Astrocyte of the spinal cord (primary cell): Measurements from ENCODE around the gene CCDC102A.
A peak's percentile ranks its signal among the peaks of the same experiment; 100 is the strongest.

Experiments used
- DNase-seq: peaks from one replicate; pipeline ENCODE4 v3.0.0; 2011; ENCODE audit warnings: low read depth, low spot score
- H3K4me3 ChIP-seq: 2 replicates; pipeline ENCODE4 v1.5.1; 2011; ENCODE audit warnings: low read depth, mild to moderate bottlenecking, low read length, moderate library complexity
- in situ Hi-C: cut with HindIII; loops from 2 replicates; pipeline ENCODE4 v1.10.0; 2017; ENCODE audit warnings: low sequenced_read_pairs
- TF ChIP-seq, protein P1 (sequence below): IDR thresholded peaks from 2 replicates; pipeline ENCODE4 v1.5.1; 2012; ENCODE audit warnings: low read depth, mild to moderate bottlenecking, low read length, inconsistent platforms

The CCDC102A gene

DNA sequence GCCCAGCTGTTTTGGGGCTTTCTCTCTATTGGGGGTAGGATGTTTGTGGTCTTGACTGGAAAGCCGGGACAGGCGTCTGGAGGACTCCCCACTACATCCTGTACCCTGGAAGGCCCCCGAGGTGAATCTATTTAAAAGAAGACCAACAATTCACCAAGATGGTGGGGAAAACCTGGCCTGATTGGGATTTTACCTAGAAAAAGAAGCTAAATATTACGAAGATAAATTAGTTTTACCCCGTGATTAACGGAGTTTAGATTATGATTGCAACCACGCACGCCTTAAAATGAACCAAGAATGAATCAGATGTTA, 779 bp upstream of the CCDC102A start:
- in situ Hi-C loops = no loop called here
- TF ChIP-seq, protein P1, sequence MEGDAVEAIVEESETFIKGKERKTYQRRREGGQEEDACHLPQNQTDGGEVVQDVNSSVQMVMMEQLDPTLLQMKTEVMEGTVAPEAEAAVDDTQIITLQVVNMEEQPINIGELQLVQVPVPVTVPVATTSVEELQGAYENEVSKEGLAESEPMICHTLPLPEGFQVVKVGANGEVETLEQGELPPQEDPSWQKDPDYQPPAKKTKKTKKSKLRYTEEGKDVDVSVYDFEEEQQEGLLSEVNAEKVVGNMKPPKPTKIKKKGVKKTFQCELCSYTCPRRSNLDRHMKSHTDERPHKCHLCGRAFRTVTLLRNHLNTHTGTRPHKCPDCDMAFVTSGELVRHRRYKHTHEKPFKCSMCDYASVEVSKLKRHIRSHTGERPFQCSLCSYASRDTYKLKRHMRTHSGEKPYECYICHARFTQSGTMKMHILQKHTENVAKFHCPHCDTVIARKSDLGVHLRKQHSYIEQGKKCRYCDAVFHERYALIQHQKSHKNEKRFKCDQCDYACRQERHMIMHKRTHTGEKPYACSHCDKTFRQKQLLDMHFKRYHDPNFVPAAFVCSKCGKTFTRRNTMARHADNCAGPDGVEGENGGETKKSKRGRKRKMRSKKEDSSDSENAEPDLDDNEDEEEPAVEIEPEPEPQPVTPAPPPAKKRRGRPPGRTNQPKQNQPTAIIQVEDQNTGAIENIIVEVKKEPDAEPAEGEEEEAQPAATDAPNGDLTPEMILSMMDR = no peak
- H3K4me3 ChIP-seq = peak overlapping the region; percentile 55
- DNase-seq = no peak

GRCh38 chr16:57535680-57536305, 578 bp downstream of the CCDC102A start:
- TF ChIP-seq, protein P1 = no peak
- peak overlapping the region; percentile 80 for H3K4me3 ChIP-seq
- in situ Hi-C loops = no loop called here
- peak; percentile 89 for DNase-seq

GRCh38 chr16:57534881-57535658, 1.3 kb downstream of the CCDC102A start:
- peak overlapping the region; percentile 80 for H3K4me3 ChIP-seq
- in situ Hi-C loops = no loop called here
- TF ChIP-seq, protein P1 = no peak
- no peak for DNase-seq

GRCh38 chr16:57534337-57534880, 2.0 kb downstream of the CCDC102A start:
- in situ Hi-C loops = no loop called here
- TF ChIP-seq, protein P1 = no peak
- H3K4me3 ChIP-seq = no peak overlapping the region
- DNase-seq = no peak

- in situ Hi-C loops = no loop called here
- H3K4me3 ChIP-seq = no peak overlapping the region
- DNase-seq = no peak
- TF ChIP-seq, protein P1 = no peak
Observed at GRCh38 chr16:57533431-57534336, 2.7 kb downstream of the CCDC102A start.

- in situ Hi-C loops = no loop called here
Observed at GRCh38 chr16:57532266-57532625, 4.1 kb downstream of the CCDC102A start.

More at GRCh38 chr16:57532266-57532625, 4.1 kb downstream of the CCDC102A start:
- no peak overlapping the region for H3K4me3 ChIP-seq
- DNase-seq = no peak
- TF ChIP-seq, protein P1 = no peak
